Stomach (tissue), 4 donors: ENCODE results near the gene TSC1.

Experiments used
- EP300 ChIP-seq: sonication (generic); formaldehyde crosslinking; IDR thresholded peaks from one replicate; pipeline ENCODE4 v1.6.1; 2017; ENCODE audit warnings: antibody characterized with exemption
- POLR2A ChIP-seq, 4 donors: fragments of 450-650 bp; IDR thresholded peaks; one replicate each; pipeline ENCODE4 v1.6.1; 2016; ENCODE audit warnings: antibody characterized with exemption in 4 of 4, control low read depth in 2 of 4, mild to moderate bottlenecking in 1 of 4, moderate library complexity in 1 of 4
- POLR2AphosphoS5 ChIP-seq, 3 donors: sonication (generic); formaldehyde crosslinking; IDR thresholded peaks; one replicate each; pipeline ENCODE4 v1.6.1; 2016; ENCODE audit warnings: antibody characterized with exemption in 3 of 3
- TF ChIP-seq, protein P1 (sequence below), 7 experiments: fragments of 450-650 bp in 4 of 7; fragments of 200-600 bp in 3 of 7; sonication (generic) in 3 of 7; IDR thresholded peaks; one replicate each; pipeline ENCODE4 v1.5.1; 2016 to 2019; ENCODE audit warnings: antibody characterized with exemption in 7 of 7, control low read depth in 2 of 7, mild to moderate bottlenecking in 1 of 7

- TF ChIP-seq POLR2AphosphoS5 (IDR thresholded peaks at IDR 0.05): no peak
- TF ChIP-seq EP300: no peak
- TF ChIP-seq, protein P1, sequence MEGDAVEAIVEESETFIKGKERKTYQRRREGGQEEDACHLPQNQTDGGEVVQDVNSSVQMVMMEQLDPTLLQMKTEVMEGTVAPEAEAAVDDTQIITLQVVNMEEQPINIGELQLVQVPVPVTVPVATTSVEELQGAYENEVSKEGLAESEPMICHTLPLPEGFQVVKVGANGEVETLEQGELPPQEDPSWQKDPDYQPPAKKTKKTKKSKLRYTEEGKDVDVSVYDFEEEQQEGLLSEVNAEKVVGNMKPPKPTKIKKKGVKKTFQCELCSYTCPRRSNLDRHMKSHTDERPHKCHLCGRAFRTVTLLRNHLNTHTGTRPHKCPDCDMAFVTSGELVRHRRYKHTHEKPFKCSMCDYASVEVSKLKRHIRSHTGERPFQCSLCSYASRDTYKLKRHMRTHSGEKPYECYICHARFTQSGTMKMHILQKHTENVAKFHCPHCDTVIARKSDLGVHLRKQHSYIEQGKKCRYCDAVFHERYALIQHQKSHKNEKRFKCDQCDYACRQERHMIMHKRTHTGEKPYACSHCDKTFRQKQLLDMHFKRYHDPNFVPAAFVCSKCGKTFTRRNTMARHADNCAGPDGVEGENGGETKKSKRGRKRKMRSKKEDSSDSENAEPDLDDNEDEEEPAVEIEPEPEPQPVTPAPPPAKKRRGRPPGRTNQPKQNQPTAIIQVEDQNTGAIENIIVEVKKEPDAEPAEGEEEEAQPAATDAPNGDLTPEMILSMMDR (IDR thresholded peaks at IDR 0.05): no peak
- no peak for TF ChIP-seq POLR2A (IDR thresholded peaks at IDR 0.05)
Measured at GRCh38 chr9:132842124-132843044, 102.0 kb downstream of the TSC1 start.
